BLaER1 (cell line): ENCODE data around the gene NR6A1.
"Not testable (repeated sequence)": the region's sequence is repeated elsewhere in the genome, so short reads cannot be mapped to it uniquely, and the experiment has no call there.

Experiments
- H3K27ac ChIP-seq: shearing (Covaris generic); formaldehyde crosslinking; 2 replicates; pipeline ENCODE4 v1.8.1; 2022
- H3K27me3 ChIP-seq: shearing (Covaris generic); formaldehyde crosslinking; 2 replicates; pipeline ENCODE4 v1.8.1; 2022
- H3K36me3 ChIP-seq: shearing (Covaris generic); formaldehyde crosslinking; 2 replicates; pipeline ENCODE4 v1.8.1; 2022
- H3K4me1 ChIP-seq: shearing (Covaris generic); formaldehyde crosslinking; 2 replicates; pipeline ENCODE4 v1.8.1; 2022
- H3K4me2 ChIP-seq: shearing (Covaris generic); formaldehyde crosslinking; 2 replicates; pipeline ENCODE4 v1.8.1; 2022
- H3K4me3 ChIP-seq: shearing (Covaris generic); formaldehyde crosslinking; 2 replicates; pipeline ENCODE4 v1.8.1; 2022
- H3K9ac ChIP-seq: shearing (Covaris generic); formaldehyde crosslinking; 2 replicates; pipeline ENCODE4 v1.8.1; 2022
- H3K9me3 ChIP-seq: shearing (Covaris generic); formaldehyde crosslinking; 2 replicates; pipeline ENCODE4 v1.8.1; 2022
- H4K20me1 ChIP-seq: shearing (Covaris generic); formaldehyde crosslinking; 2 replicates; pipeline ENCODE4 v1.8.1; 2022
- Cebpa-rat ChIP-seq: shearing (Covaris generic); IDR thresholded peaks from 2 replicates; pipeline ENCODE4 v1.8.1; 2022

Gene NR6A1

GRCh38 chr9:124621371-124622328 lies 149.5 kb downstream of the NR6A1 start:
- Histone ChIP-seq H3K4me2 (no peak overlapping the region), H3K4me3 (no peak overlapping the region), H3K4me1 (peaks cover 9% of the 10 kb centered on the region; the same call in 1 of the 2 replicates), H4K20me1 (no peaks in the 10 kb centered on the region), H3K36me3 (no peaks in the 10 kb centered on the region), H3K27me3 (no peaks in the 10 kb centered on the region), H3K9ac (no peak overlapping the region), H3K27ac (no peak overlapping the region), H3K9me3 (no peaks in the 10 kb centered on the region)
- TF ChIP-seq Cebpa-rat, result no peak

GRCh38 chr9:124618476-124618875 lies 152.6 kb downstream of the NR6A1 start:
- Histone ChIP-seq H3K4me1 (peaks cover 9% of the 10 kb centered on the region; the same call in 1 of the 2 replicates), H3K36me3 (no peaks in the 10 kb centered on the region), H3K9ac (no peak overlapping the region), H3K9me3 (no peaks in the 10 kb centered on the region), H3K4me2 (no peak overlapping the region), H3K27ac (no peak overlapping the region), H3K27me3 (no peaks in the 10 kb centered on the region), H4K20me1 (no peaks in the 10 kb centered on the region), H3K4me3 (no peak overlapping the region)
- no peak for TF ChIP-seq Cebpa-rat

GRCh38 chr9:124617477-124618141 lies 153.5 kb downstream of the NR6A1 start:
- Histone ChIP-seq H3K4me1 (peaks cover 9% of the 10 kb centered on the region; the same call in 1 of the 2 replicates), H3K9me3 (no peaks in the 10 kb centered on the region), H3K9ac (no peak overlapping the region), H4K20me1 (no peaks in the 10 kb centered on the region), H3K36me3 (no peaks in the 10 kb centered on the region), H3K4me3 (no peak overlapping the region), H3K27me3 (no peaks in the 10 kb centered on the region), H3K27ac (no peak overlapping the region), H3K4me2 (no peak overlapping the region)
- TF ChIP-seq Cebpa-rat, result no peak

- Histone ChIP-seq H3K27me3 (no peaks in the 10 kb centered on the region), H3K4me2 (no peak overlapping the region), H4K20me1 (no peaks in the 10 kb centered on the region), H3K9ac (no peak overlapping the region), H3K4me3 (no peak overlapping the region), H3K27ac (no peak overlapping the region), H3K9me3 (no peaks in the 10 kb centered on the region), H3K36me3 (no peaks in the 10 kb centered on the region), H3K4me1 (peaks cover 8% of the 10 kb centered on the region; the same call in 1 of the 2 replicates)
- TF ChIP-seq Cebpa-rat, result no peak
These were observed 154.2 kb downstream of the NR6A1 start for GRCh38 chr9:124616961-124617360.

- not testable (repeated sequence) for H3K36me3 ChIP-seq, H3K4me1 ChIP-seq, H3K27me3 ChIP-seq, H3K4me3 ChIP-seq, H3K9me3 ChIP-seq, H3K27ac ChIP-seq, H3K9ac ChIP-seq, H3K4me2 ChIP-seq, H4K20me1 ChIP-seq
These were observed 155.3 kb downstream of the NR6A1 start for GRCh38 chr9:124615840-124616239.

GRCh38 chr9:124615100-124615742 lies 155.9 kb downstream of the NR6A1 start:
- no peaks in the 10 kb centered on the region for H3K9me3 ChIP-seq
- no peak overlapping the region for H3K27ac ChIP-seq
- no peaks in the 10 kb centered on the region for H3K36me3 ChIP-seq
- H3K27me3 ChIP-seq, result no peaks in the 10 kb centered on the region
- H3K4me3 ChIP-seq, result no peak overlapping the region
- H3K9ac ChIP-seq, result no peak overlapping the region
- no peak overlapping the region for H3K4me2 ChIP-seq
- no peaks in the 10 kb centered on the region for H4K20me1 ChIP-seq
- no peak for TF ChIP-seq Cebpa-rat
- no peaks in the 10 kb centered on the region for H3K4me1 ChIP-seq

GRCh38 chr9:124613849-124614248 lies 157.3 kb downstream of the NR6A1 start:
- Histone ChIP-seq H3K4me1 (no peaks in the 10 kb centered on the region), H3K27ac (no peak overlapping the region)
- no peak for TF ChIP-seq Cebpa-rat

GRCh38 chr9:124611106-124611505 lies 160.0 kb downstream of the NR6A1 start:
- Histone ChIP-seq H3K27ac (no peak overlapping the region), H3K4me3 (no peak overlapping the region)
- no peak for TF ChIP-seq Cebpa-rat

More at GRCh38 chr9:124613849-124614248, 157.3 kb downstream of the NR6A1 start:
- H3K9me3 ChIP-seq, result no peaks in the 10 kb centered on the region
- no peak overlapping the region for H3K4me3 ChIP-seq
- no peaks in the 10 kb centered on the region for H4K20me1 ChIP-seq
- no peaks in the 10 kb centered on the region for H3K36me3 ChIP-seq
- H3K9ac ChIP-seq, result no peak overlapping the region
- H3K27me3 ChIP-seq, result no peaks in the 10 kb centered on the region
- H3K4me2 ChIP-seq, result no peak overlapping the region

GRCh38 chr9:124606027-124606426 lies 165.1 kb downstream of the NR6A1 start:
- H3K36me3 ChIP-seq, result no peaks in the 10 kb centered on the region
- TF ChIP-seq Cebpa-rat, result no peak
- H3K4me3 ChIP-seq, result no peak overlapping the region
- H3K4me2 ChIP-seq, result no peak overlapping the region
- H3K9ac ChIP-seq, result no peak overlapping the region
- no peaks in the 10 kb centered on the region for H3K9me3 ChIP-seq
- no peaks in the 10 kb centered on the region for H3K27me3 ChIP-seq
- H4K20me1 ChIP-seq, result no peaks in the 10 kb centered on the region
- H3K4me1 ChIP-seq, result no peaks in the 10 kb centered on the region
- H3K27ac ChIP-seq, result no peak overlapping the region

More at GRCh38 chr9:124611106-124611505, 160.0 kb downstream of the NR6A1 start:
- Histone ChIP-seq H3K9ac (no peak overlapping the region), H4K20me1 (no peaks in the 10 kb centered on the region), H3K36me3 (no peaks in the 10 kb centered on the region), H3K4me2 (no peak overlapping the region), H3K4me1 (no peaks in the 10 kb centered on the region), H3K9me3 (no peaks in the 10 kb centered on the region), H3K27me3 (no peaks in the 10 kb centered on the region)

- no peaks in the 10 kb centered on the region for H3K27me3 ChIP-seq
- TF ChIP-seq Cebpa-rat, result no peak
- no peaks in the 10 kb centered on the region for H3K4me1 ChIP-seq
- no peaks in the 10 kb centered on the region for H4K20me1 ChIP-seq
- H3K4me3 ChIP-seq, result no peak overlapping the region
- H3K9ac ChIP-seq, result no peak overlapping the region
- H3K36me3 ChIP-seq, result no peaks in the 10 kb centered on the region
- no peak overlapping the region for H3K4me2 ChIP-seq
- no peaks in the 10 kb centered on the region for H3K9me3 ChIP-seq
- H3K27ac ChIP-seq, result no peak overlapping the region
These were observed 165.9 kb downstream of the NR6A1 start for GRCh38 chr9:124605258-124605657.
